ENCODE measurements around the gene FOXL3.

DNA sequence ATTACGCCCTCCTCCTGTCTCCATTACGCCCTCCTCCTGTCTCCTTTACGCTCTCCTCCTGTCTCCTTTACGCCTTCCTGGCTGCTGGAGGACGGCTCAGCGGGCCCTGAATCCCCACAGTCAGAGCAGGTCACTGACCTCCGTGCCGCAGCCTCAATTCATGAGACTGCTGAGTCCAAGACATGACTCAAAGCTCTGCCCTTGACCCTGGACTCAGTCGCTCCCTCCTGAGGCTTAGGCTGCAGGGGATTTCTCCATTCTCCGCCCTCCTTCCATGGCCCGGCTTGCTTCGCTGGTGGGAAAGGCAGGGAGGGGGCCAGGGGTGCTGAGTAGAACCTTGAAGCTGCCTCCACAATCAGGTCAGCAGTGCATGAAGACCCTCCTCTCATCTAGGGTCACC, 21.0 kb upstream of the FOXL3 start:
- TF ChIP-seq EZH2 (IDR thresholded peaks at IDR 0.05) (no peak), FOXP2 (optimal IDR thresholded peaks at IDR 0.05; ENCODE audit: control extremely low read depth, extremely low read length, insufficient read depth) (no peak), POLR2AphosphoS5 (IDR thresholded peaks at IDR 0.05; ENCODE audit: borderline replicate concordance, low read depth, low read length) (no peak)
